Left renal pelvis (tissue), 4 donors: ENCODE data around the gene POU2AF3. TPM values are rescaled to one million over a fixed set of nuclear protein-coding genes. Genes with fewer than 3 reads are reported as not detected.
A peak's percentile ranks its signal among the peaks of the same experiment; 100 is the strongest.
"Not testable (repeated sequence)": the region's sequence is repeated elsewhere in the genome, so short reads cannot be mapped to it uniquely, and the experiment has no call there.

Source experiments
- DNase-seq, 4 donors: peaks; one replicate each; pipeline ENCODE4 v3.0.0-alpha.2; 2013; ENCODE audit warnings: low read depth in 4 of 4, low spot score in 3 of 4
- polyA plus RNA-seq, 4 donors: library from polyadenylated mRNA; unstranded; fragments of 120-200 nt; gene quantifications; one replicate each; pipeline ENCODE4 v1.2.1, GENCODE V29; 2013; ENCODE audit not compliant: insufficient read length in 4 of 4

Gene POU2AF3
- polyA plus RNA-seq, 4 donors, result 4.3 to 10.5 (median 8.0) TPM

DNA sequence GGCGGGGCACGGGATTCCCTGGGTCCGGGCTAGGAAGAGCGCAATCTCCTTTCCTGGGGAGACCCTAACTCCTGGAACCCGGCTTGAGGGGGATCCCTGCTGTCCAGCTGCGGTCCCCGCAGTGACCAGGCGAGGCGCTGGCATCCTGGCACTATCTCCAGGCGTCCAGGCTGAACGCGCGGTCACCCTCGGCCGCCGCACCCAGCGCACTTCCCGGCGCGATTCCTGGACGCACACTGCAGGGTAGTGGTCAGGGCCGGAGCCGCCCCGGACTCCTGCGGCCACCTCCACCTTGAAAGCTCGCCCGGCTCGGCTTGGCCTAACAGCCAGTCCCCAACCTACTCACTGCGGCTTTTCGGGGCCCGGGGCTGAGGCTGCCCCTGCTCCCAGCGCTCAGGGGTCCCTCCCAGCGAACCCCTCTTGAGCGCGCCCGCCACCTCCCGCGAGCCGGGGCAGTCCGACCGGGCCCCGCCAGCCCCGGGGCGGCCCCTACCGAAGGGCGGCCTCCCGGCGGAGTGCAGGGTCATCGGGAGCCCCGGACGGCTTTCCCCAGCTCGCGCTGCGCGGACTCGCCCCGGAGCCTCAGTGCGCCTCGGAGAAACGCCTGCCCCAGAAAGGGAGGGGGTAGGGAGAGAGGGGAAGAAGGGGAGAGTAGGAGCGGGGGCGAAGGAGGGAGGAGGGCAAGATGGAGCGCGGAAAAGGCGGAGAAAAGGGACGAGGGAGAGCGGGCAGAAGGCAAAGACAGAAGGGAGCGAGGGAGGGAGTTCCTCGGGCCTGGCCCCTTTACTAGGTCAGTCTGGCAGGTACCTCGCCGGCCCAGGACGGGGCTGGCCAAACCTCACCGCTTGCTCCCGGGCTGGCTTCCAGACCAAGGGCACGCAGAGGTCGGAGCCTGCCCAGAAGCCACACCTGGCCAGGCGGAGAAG is 1.0 kb downstream of the POU2AF3 start:
- DNase-seq, result peak in 1 of 4 donors; percentile 29

DNA sequence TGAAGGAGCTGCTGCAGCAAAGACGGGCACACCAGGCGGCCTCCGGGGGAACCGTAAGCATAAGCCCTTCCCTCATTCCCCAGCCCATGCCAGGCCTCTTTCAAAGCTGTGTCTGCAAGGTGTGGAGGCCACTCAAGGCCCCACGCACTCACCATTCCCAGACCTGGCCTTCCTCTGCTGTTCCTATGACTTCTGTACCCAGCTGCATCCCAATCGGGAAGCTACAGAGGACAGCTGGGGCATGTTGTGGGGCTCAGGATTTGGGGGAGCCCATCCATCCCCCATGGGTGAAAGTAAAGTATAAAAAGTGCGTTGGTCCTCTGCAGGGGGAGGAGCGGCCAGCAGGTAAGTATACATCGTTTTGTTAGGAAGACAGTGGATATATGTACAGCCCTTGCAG is 2.2 kb downstream of the POU2AF3 start:
- no peak for DNase-seq

DNA sequence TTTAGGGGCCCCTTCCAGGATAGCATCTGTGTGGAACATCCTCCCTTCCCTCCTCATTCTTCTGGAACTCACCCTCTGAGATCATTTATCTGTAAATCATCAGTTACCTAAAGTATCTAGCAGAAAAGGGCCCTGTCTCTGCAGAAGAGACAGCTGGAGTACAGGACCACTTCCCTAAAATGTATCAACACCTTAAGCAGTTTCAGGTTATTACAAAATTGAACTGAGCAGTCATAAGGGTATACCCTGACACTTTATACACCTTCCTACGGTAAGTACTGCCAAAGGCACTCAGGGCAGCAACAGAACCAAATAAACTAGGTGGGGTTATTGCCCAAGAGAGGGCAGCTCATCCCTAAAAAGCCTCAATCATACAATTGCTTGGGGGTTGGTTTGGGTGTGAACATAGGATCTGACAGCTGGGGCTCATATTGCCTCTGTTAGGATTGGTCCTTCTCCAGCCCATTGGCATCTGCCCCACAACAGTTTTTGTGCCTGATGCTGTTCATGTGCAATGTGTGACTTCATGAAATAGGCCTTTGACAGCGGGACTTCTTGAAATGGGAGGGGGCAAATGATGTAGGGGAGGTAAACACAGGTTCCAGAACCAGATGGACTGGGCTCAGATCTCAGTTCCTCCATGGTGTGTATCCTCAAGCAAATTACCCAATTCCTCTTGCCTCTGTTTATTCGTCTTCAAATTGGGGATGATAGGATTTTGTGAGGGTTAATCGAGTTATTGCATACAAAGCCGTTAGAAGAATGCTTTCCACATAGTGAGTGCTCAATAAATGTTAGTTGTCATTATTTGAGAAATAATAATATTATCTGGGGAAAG is 2.9 kb downstream of the POU2AF3 start:
- DNase-seq, result no peak

DNA sequence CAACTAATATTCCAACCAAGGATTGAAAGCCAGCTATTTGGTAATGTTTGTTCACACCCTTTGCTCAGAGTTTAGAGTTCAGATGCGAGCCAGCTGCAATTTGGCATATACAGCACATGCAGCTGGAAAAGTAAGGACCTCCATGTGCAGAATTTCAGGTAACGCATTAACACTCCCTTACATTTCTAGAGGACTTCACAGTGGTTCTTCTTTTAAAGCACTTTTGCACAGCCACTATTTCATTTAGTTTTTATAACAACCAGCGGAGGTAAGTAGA is 3.4 kb downstream of the POU2AF3 start:
- DNase-seq, result no peak

DNA sequence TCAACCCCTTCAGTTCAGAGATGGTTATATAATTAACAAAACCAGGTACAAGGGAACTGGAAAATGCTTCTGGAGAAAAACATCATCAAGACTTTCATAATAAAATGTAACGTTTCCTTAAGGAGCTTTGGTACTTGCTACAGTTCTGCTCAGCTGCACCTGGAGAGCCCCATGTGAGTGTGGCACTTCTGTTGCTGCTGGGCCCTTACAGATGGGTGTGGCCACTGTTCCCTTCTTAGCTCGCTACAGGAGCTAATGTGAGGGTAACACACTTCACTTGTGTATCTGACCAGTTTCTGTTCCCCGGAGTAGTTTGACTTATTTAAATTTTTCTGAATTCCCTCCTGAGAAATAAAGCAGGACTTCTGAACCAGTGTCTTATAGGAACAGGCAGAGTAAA is 4.0 kb downstream of the POU2AF3 start:
- no peak for DNase-seq

DNA sequence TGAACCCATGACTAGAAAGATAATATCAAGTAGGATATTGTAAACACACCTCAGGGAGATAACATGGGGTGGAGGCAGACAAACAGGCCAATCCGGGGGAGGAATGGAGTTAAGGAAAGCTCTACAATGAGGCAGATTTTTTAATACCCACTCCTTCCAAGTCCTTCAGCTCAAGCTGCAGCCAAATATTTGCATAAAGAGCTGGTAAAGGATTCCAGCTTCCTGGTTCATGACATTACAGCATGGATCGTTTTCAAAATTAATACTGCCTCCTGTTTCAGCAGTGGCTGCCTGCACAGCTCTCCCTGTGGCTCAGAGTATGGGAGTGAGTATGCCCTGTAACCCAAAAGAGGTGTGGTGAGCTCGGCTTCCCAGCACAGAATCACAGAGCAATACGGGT is 5.1 kb downstream of the POU2AF3 start:
- no peak for DNase-seq

DNA sequence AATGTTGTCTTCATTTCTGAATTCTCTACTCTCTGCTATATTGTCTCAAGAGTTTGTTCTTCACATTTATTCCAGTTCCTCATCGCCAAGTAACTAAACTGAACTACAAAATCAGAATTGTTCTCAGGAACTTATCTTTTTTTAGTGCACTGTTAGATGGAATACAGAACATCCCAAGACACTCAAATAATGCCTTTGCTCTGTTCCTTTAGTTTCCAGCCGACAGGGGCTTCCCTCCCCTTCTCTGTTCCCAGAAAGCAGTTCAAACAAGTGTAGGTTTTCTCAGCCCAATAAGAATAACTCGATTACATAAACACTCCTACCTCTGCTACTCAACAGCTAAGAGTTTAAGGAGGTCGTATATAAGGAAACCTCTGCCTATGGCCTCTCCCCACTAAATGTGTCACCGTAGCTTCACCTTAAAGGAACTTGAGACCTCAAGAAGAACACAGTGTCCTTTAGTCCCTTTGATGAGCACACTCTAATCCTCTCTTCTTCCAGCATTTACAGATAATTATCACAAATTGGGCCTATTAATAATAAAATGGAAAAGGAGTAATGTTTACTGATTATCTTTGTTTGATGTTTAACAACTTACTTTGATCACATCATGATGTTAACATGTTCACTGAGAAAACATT is 6.9 kb downstream of the POU2AF3 start:
- DNase-seq, result no peak

DNA sequence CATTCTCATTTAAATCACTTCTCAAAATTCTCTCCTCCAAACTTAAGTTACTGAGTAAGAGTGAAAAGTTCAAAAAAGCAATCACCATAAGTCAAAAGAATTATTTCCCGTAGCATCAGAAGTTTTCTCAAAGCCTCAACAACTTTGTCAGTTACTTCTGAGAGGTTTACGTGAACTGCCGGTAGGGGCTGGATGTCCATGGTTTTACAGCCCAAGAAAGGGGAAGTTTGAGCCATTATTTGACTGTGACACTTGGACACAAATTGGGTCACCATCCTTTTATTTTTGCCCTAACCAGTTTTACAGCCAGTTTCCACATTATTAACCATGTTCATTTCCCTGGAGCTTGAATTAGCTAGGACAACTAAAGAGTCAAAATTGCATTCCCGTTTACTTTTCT is 7.5 kb downstream of the POU2AF3 start:
- DNase-seq, result no peak

DNA sequence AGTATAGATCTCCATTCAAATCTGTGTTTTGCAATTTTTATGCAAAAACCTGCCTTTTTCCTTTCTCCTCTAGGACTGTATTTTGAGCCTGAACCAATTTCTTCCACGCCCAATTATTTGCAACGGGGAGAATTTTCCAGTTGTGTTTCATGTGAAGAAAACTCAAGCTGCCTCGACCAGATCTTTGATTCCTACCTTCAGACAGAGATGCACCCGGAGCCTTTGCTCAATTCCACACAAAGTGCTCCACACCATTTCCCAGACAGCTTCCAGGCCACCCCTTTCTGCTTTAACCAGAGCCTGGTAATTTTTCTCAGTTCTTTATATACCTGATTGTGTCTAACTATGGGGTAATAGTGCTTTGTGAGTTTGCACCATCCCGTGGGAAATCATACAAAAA is 8.0 kb downstream of the POU2AF3 start:
- DNase-seq, result no peak

DNA sequence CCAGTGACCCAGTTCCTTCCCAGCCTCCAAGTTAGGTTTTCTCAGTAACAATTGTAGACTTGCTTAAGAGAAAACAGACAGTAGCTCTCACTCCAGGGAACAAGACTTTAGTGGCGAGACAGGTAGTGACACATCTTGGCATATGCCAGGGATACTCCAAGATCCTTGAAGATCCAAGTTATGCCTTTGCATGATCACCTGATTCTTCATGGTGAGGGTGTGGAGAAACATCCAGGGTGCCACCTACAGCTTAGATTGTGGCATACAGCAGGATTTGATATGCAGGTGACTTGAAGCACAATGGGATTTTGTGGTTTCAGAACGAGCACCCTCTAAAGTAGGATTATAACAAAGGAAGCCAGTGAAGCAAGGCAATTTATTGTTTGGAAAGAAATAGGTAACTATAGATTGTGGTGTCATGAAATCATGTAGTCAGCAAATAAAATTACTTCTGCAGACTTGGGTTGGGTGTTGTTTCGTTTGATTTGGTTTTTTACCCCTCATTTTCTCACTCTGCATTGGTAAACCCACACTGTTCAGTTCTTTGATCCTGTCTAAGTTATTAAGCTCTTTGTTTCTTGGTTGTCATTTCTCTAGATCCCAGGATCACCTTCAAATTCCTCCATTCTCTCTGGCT is 9.2 kb downstream of the POU2AF3 start:
- no peak for DNase-seq

DNA sequence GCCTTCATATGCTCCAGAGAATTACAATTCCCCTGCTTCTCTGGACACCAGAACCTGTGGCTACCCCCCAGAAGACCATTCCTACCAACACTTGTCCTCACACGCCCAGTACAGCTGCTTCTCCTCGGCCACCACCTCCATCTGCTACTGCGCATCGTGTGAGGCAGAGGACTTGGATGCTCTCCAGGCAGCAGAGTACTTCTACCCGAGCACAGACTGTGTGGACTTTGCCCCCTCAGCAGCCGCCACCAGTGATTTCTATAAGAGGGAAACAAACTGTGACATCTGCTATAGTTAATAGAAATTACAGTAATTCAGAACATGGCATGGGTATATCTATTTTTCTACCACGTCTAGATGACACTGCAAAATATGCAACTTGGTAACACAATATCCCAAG is 9.8 kb downstream of the POU2AF3 start:
- no peak for DNase-seq

DNA sequence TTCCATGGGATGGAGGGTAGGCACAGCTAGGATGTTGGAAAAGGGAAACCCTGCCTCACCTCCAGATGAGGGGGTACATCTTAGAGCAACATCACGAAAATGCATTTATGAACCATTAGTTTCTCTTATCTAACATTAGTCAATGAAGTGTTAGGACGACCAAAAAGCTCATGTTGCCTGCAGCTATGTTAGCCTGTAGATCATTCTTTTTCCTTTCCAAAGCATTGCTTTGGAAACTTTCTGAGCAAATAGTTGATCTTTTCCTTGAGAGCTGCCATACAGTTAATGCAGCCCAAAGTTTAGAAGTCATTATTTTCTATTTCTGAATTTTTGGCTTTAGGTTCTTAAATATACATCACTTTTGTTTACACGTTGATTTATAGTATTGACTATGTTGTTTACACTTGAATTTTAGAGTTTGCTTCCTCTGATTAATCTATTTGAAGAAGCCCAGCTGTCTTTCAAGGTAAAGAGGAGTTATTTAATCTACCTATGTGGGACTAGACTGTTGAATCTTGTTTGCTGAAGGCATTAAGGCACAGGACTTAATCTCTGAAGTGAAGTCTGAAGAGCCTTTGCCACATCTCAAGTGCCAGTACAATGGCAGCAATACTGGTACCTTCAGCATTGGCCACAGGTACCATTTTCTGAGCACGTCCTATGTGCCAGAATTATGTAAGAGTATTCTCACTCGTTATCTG is 11.0 kb downstream of the POU2AF3 start:
- DNase-seq, result no peak

DNA sequence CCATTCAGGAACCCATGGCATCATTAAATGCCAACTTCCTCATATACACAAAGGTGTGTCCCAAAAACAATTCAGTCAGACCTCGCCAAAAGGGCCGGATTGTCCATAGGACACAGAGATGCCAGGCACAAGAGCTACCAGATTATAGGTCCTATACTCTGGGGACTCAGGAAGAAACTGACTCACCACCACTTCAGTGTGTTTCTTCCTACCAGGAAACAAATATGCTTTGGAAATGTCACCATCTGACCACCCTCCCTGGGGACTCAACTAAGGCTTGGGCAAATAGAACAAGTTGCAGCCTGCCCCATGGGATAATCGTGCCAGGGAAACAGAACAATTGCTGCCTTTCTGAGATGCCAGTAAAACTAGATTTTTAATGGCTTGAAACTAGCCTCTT is 11.7 kb downstream of the POU2AF3 start:
- DNase-seq, result no peak

DNA sequence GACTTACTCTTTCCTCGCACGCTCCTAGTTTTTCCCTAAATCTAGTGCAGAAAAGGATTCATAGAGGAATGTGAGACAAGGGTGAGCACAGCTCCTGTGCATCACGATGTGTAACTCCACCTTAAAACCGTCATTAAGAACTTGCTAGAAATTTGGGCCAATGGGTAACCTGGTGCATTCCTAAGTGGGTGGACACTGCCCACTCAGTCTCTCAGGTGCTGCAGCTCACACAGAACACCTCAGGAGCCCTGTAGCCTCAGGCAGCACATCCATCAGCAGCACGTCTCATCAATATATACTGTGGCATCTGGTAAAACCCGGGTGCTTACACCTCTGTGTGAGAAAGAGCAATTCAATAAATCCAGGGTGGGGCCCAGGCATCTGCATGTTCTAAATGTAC is 12.4 kb downstream of the POU2AF3 start:
- no peak for DNase-seq

DNA sequence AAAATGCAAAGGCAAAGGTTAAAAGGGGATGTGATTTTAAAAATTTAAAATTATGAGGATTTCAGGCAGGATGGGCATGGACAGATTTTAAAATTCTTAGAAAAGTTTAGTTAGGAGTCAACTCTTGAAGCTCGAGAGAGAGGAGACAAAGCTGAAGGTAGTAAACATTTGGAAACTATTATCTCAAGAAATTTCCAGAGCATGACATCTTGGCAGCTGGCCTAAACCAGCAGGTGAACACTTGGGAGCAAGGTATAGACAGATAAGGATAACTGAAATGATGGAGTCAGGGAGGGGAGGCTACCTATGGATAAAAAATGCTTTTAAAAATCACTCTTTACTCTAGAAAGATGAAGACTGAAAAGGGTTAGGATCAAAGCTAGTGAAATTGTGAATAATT is 13.7 kb downstream of the POU2AF3 start:
- DNase-seq, result no peak

DNA sequence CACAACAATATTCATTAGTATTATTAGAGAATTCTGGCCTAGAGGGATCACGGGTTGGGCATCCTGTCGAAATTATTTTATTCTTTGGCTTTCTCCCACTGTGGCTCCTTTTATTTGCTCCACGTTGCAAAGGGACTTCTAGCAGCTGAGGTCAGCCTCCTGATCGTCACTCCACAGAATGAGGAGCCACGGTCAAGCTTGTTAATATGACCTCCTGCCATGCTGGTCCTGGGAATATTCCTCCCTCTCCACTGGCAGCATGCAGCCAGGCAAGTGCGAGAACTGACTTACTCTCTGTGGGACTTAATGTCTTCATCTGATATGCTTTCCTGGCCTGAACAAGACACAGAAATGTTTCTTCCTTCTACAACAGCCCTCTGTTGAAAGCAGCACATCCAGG is 20.9 kb downstream of the POU2AF3 start:
- DNase-seq, result no peak

DNA sequence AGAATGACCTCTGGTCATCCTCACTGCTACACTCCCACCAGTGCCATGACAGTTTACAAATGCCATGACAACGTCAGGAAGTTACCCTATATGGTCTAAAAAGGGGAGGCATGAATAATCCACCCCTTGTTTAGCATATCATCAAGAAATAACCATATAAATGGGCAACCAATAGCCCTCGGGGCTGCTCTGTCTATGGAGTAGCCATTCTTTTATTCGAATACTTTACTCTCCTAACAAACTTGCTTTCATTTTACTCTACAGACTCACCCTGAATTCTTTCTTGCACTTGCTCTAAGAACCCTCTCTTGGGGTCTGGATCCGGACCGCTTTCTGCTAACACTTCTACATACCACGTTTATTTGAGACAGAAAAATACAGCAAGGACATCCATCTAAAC is 21.9 kb downstream of the POU2AF3 start:
- not testable (repeated sequence) for DNase-seq

DNA sequence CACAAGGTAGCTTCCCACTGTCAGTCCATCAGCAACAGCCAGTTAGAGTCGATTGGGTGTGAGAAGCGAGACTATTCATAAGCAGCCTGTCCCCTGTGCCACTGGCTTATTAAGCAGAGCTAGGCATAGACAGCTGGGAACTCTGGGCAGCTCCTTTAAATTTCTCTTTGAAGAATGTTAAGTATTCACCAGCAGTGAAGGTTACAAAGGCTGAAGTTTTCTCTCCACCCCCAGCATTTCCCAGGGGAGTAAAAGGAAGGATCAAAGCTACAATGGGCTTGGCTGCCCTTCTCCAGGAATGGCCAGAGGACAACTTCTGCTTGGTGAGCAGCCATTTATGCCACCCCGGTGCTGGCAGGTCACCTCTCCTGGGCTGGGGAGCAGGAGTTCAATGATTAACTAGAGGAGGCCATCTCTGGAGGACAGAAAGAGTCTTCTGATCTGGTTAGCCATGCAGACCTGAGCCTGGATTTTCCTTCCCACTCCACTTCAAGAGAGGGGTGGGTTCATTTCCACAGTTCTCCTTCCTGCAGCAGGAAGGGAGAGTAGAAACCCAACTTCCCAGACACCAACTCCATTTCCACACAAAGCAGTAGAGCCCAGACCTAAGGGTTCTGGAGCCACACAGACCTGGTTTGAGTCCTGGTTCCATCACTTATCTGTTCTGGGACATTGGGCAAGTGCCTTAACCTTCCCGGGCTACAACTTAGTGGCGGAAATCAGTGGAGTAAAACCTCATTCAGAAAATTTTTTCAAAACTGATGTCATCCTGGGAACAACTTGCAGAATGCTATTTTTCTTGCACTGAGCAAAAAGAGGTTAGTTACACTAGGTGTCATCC is 22.6 kb downstream of the POU2AF3 start:
- no peak for DNase-seq

DNA sequence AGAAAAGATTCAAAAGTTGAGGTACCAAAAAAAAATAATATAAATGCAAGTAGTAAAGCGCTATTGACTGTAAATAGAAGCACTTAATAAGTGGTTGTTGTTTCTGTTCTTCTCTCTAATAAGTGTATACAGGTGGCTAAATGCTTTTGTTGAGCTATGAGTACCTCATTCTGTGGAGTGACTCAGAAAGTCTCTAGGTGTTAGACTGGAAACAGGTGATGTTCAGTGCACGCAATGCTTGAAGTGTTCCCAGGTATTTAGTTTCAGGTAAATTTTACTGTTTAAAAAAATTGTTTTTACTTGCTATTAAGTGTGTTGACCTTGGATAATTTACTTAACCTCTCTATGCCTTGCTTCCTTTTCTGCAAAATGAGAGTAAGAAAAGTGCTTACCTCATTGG is 24.2 kb downstream of the POU2AF3 start:
- no peak for DNase-seq
